ENCODE data around the gene SEC31A.

Gene SEC31A

GRCh38 chr4:82790060-82790660 lies 100.8 kb downstream of the SEC31A start:
- no peak for DNase-seq (ENCODE audit: low read depth)

GRCh38 chr4:82789025-82789776 lies 101.8 kb downstream of the SEC31A start:
- no peak for DNase-seq (ENCODE audit: low read depth)

GRCh38 chr4:82787342-82787741 lies 103.6 kb downstream of the SEC31A start:
- DNase-seq (ENCODE audit: low read depth) = no peak

- no peak for DNase-seq (ENCODE audit: low read depth)
Measured at GRCh38 chr4:82786828-82787227, 104.1 kb downstream of the SEC31A start.

GRCh38 chr4:82785611-82786400 lies 105.1 kb downstream of the SEC31A start:
- DNase-seq (ENCODE audit: low read depth) = peak; percentile 63

- DNase-seq (ENCODE audit: low read depth) = no peak
Measured at GRCh38 chr4:82784681-82785610, 106.0 kb downstream of the SEC31A start.

- no peak for DNase-seq (ENCODE audit: low read depth)
Measured at GRCh38 chr4:82782626-82783345, 108.2 kb downstream of the SEC31A start.

GRCh38 chr4:82780752-82781231 lies 110.2 kb downstream of the SEC31A start:
- no peak for DNase-seq (ENCODE audit: low read depth)

- no peak for DNase-seq (ENCODE audit: low read depth)
Measured at GRCh38 chr4:82780170-82780751, 110.7 kb downstream of the SEC31A start.

- no peak for DNase-seq (ENCODE audit: low read depth)
Measured at GRCh38 chr4:82779032-82779431, 111.9 kb downstream of the SEC31A start.

- DNase-seq (ENCODE audit: low read depth) = no peak
Measured at GRCh38 chr4:82777857-82778525, 113.0 kb downstream of the SEC31A start.

- no peak for DNase-seq (ENCODE audit: low read depth)
Measured at GRCh38 chr4:82776925-82777542, 113.9 kb downstream of the SEC31A start.

GRCh38 chr4:82775243-82775642 lies 115.7 kb downstream of the SEC31A start:
- no peak for DNase-seq (ENCODE audit: low read depth)

- no peak for DNase-seq (ENCODE audit: low read depth)
Measured at GRCh38 chr4:82774711-82775171, 116.2 kb downstream of the SEC31A start.

GRCh38 chr4:82773057-82773456 lies 117.9 kb downstream of the SEC31A start:
- no peak for DNase-seq (ENCODE audit: low read depth)

- DNase-seq (ENCODE audit: low read depth) = no peak
Measured at GRCh38 chr4:82770607-82771006, 120.3 kb downstream of the SEC31A start.

Data from fibroblast of the conjunctiva (primary cell).